Ovary (tissue), 9 donors: ENCODE results near the gene SELENOF. TPM values are rescaled to one million over a fixed set of nuclear protein-coding genes. Genes with fewer than 3 reads are reported as not detected.

Source experiments
- DNase-seq, 5 donors: peaks; one replicate each; pipeline ENCODE4 v3.0.0-alpha.2; 2019 to 2020
- H3K27ac ChIP-seq, 2 donors: fragments of 200-600 bp; one replicate each; pipeline versions ENCODE4 v1.5.1 to v1.8.0; 2019 to 2022
- H3K27me3 ChIP-seq: fragments of 200-600 bp; one replicate; pipeline ENCODE4 v1.8.0; 2022
- H3K36me3 ChIP-seq: fragments of 200-600 bp; sonication (generic); one replicate; pipeline ENCODE4 v1.5.1; 2019
- H3K4me1 ChIP-seq: one replicate; pipeline ENCODE4 v1.8.1; 2013; ENCODE audit warnings: mild to moderate bottlenecking, moderate library complexity; ENCODE audit not compliant: insufficient read depth
- H3K4me3 ChIP-seq: fragments of 200-600 bp; sonication (generic); one replicate; pipeline ENCODE4 v1.5.1; 2017
- H3K9me3 ChIP-seq, 2 donors: fragments of 200-600 bp in 1 of 2; sonication (generic) in 1 of 2; one replicate each; pipeline versions ENCODE4 v1.5.1 to v1.8.1; 2013 to 2019; ENCODE audit warnings: mild to moderate bottlenecking in 1 of 2, moderate library complexity in 1 of 2
- EP300 ChIP-seq: sonication (generic); formaldehyde crosslinking; IDR thresholded peaks from one replicate; pipeline ENCODE4 v1.6.1; 2017; ENCODE audit warnings: antibody characterized with exemption
- POLR2A ChIP-seq: fragments of 450-650 bp; IDR thresholded peaks from one replicate; pipeline ENCODE4 v1.6.1; 2017; ENCODE audit warnings: antibody characterized with exemption, mild to moderate bottlenecking, moderate library complexity
- WGBS, 3 donors: extraction: QIAGEN DNeasy Blood & Tissue Kit in 1 of 3; methylation state at CpG; one replicate each; pipeline versions ENCODE4 v1.1.5 to v1.1.7; 2013 to 2017; 5-methylcytosine and 5-hydroxymethylcytosine counted together
- intact Hi-C, 4 donors: fragments of 100-400 bp; cut with DNase I; formaldehyde crosslinking; loops; one replicate each; pipeline versions ENCODE4 v1.11.0 to v1.15.1; 2022 to 2023
- polyA plus RNA-seq, 2 donors: library from polyadenylated mRNA; stranded (reverse); fragments of 200-250 nt in 1 of 2; fragments of 350-450 nt in 1 of 2; fragmentation: Illumina TruSeq in 1 of 2; extraction: RNeasy Lipid Tissue Mini Kit (QIAGEN cat#74804) in 1 of 2; gene quantifications; one replicate each; pipeline ENCODE4 v1.2.3, GENCODE V29; 2013 to 2014
- total RNA-seq, 7 donors: library from RNA; depleted of rRNA in 2 of 7; stranded (reverse); fragments of >200 nt in 2 of 7; fragmentation: NEBNext Ultra II Directional in 3 of 7; extraction: Animal tissue kit (Norgen Biotek cat#: 25700) in 3 of 7; gene quantifications; one replicate each; pipeline versions ENCODE4 v1.1.0 to v1.2.4, GENCODE V29; 2016 to 2023
- TF ChIP-seq, protein P1 (sequence below), 3 donors: fragments of 450-650 bp in 2 of 3; fragments of 200-600 bp in 1 of 3; IDR thresholded peaks; one replicate each; pipeline versions ENCODE4 v1.5.1 to v1.8.0; 2016 to 2022; ENCODE audit warnings: antibody characterized with exemption in 3 of 3, mild to moderate bottlenecking in 1 of 3
- donor health status: DM: no; HTN: no; CAD: no; lungs with moderate emphysema.
- donor health status: DM: no; HTN: no; CAD: no.
- donor health status: Bipolar disorder and iron deficiency.
- donor health status: DM: yes; HTN: yes; CAD: no.
- donor health status: DM: no; HTN: no; CAD: no.
- donor health status: DM: yes; HTN: yes; CAD: no.

Gene SELENOF
- total and polyA plus RNA-seq, 9 donors, result 122 to 294 (median 167) TPM

DNA sequence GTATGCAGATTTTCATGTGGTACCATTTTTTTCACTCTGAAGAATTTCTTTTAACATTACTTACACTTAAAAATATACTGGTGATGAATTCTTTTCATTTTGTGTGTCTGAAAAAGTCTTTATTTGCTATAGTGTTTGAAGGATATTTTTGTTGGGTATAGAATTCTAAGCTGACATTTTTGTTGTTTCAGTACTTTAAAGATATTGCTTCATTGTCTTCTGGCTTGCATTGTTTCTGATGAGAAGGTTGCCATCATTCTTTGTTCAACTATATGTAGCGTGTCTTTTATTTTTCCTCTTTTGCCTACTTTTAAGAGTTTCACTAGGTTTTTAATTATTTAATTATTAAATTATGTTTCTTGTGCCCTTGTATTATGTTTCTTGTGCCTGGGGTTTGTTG lies 8.5 kb upstream of the SELENOF start:
- Histone ChIP-seq H3K27me3 (no peaks in the 10 kb centered on the region), H3K9me3 (no peaks in the 10 kb centered on the region), H3K4me3 (no peak overlapping the region), H3K36me3 (no peaks in the 10 kb centered on the region), H3K4me1 (peaks cover 1% of the 10 kb centered on the region), H3K27ac (no peak overlapping the region)
- WGBS, 3 donors, result 97 to 99% (median 98%) methylated on average over 1 of the region's 1 CpG
- TF ChIP-seq, protein P1, sequence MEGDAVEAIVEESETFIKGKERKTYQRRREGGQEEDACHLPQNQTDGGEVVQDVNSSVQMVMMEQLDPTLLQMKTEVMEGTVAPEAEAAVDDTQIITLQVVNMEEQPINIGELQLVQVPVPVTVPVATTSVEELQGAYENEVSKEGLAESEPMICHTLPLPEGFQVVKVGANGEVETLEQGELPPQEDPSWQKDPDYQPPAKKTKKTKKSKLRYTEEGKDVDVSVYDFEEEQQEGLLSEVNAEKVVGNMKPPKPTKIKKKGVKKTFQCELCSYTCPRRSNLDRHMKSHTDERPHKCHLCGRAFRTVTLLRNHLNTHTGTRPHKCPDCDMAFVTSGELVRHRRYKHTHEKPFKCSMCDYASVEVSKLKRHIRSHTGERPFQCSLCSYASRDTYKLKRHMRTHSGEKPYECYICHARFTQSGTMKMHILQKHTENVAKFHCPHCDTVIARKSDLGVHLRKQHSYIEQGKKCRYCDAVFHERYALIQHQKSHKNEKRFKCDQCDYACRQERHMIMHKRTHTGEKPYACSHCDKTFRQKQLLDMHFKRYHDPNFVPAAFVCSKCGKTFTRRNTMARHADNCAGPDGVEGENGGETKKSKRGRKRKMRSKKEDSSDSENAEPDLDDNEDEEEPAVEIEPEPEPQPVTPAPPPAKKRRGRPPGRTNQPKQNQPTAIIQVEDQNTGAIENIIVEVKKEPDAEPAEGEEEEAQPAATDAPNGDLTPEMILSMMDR (IDR thresholded peaks at IDR 0.05), result no peak
- no peak for TF ChIP-seq POLR2A
- TF ChIP-seq EP300, result no peak
- DNase-seq, result no peak
- intact Hi-C loops, result no loop called here

DNA sequence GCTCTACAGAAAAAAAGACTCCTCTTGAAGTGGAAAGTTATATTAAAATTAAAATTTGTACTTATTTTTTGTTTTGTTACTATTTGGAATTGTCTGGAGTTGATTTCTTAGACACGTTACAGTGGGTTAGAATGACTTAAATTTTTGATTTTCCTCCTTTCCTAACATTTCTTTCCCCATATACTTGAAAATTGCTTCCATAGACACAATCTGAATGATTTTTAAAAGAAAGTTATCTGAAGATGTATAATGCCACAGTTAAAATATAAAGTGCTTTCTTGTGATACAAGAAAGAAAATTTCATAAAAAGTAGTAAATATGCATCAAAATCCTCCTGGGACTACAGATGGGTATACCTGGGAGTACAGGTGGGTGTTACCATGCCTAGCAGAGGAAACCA lies 2.8 kb upstream of the SELENOF start:
- H3K36me3 ChIP-seq, result no peaks in the 10 kb centered on the region
- TF ChIP-seq EP300, result no peak
- TF ChIP-seq, protein P1 (IDR thresholded peaks at IDR 0.05), result no peak
- no peak for TF ChIP-seq POLR2A
- peaks cover 7% of the 10 kb centered on the region for H3K4me1 ChIP-seq
- intact Hi-C loops, result no loop called here
- H3K4me3 ChIP-seq, result no peak overlapping the region
- H3K27ac ChIP-seq, result no peak overlapping the region
- WGBS, 3 donors, result 29 to 54% (median 30%) methylated on average over 1 of the region's 1 CpG
- H3K27me3 ChIP-seq, result no peaks in the 10 kb centered on the region
- no peak for DNase-seq
- H3K9me3 ChIP-seq, result no peaks in the 10 kb centered on the region

- Histone ChIP-seq H3K36me3 (no peaks in the 10 kb centered on the region), H3K27me3 (no peaks in the 10 kb centered on the region), H3K4me3 (peak overlapping the region; percentile 94), H3K27ac (peak overlapping the region; percentile 17 to 64), H3K9me3 (no peaks in the 10 kb centered on the region), H3K4me1 (peaks cover 7% of the 10 kb centered on the region)
- intact Hi-C loops, result no loop called here
- 1 to 2% (median 1%) methylated on average over 14 of the region's 14 CpGs for WGBS, 3 donors
- TF ChIP-seq POLR2A (no peak), EP300 (no peak)
- TF ChIP-seq, protein P1 (IDR thresholded peaks at IDR 0.05), result no peak
- no peak for DNase-seq
These were observed 1.9 kb upstream of the SELENOF start for GRCh38 chr1:86915737-86916235.

- 0 to 1% (median 0%) methylated on average over 42 to 43 of the region's 43 CpGs for WGBS, 3 donors
- H3K9me3 ChIP-seq, result no peaks in the 10 kb centered on the region
- TF ChIP-seq POLR2A (peak; percentile 22), EP300 (no peak)
- TF ChIP-seq, protein P1 (IDR thresholded peaks at IDR 0.05), result no peak
- peaks cover 7% of the 10 kb centered on the region for H3K4me1 ChIP-seq
- intact Hi-C loops, result no loop called here
- H3K36me3 ChIP-seq, result no peaks in the 10 kb centered on the region
- peak; percentile 37 to 59 (median 55) for DNase-seq
- H3K4me3 ChIP-seq, result peak overlapping the region; percentile 94
- H3K27me3 ChIP-seq, result no peaks in the 10 kb centered on the region
- H3K27ac ChIP-seq, result peak overlapping the region; percentile 64 to 83
These were observed 1.2 kb upstream of the SELENOF start for GRCh38 chr1:86914998-86915736.
